Osteoblast (primary cell): ENCODE results near the gene ADRA2C. TPM values are rescaled to one million over a fixed set of nuclear protein-coding genes. Genes with fewer than 3 reads are reported as not detected.

ENCODE experiments used
- DNase-seq: peaks from one replicate; pipeline ENCODE4 v3.0.0; 2011; ENCODE audit warnings: low spot score, mixed read lengths; ENCODE audit not compliant: insufficient read length; ENCODE audit errors: missing footprints
- H2AFZ ChIP-seq: 2 replicates; pipeline ENCODE4 v1.6.0; 2011; ENCODE audit warnings: mild to moderate bottlenecking, low read length
- H3K27ac ChIP-seq: 2 replicates; pipeline ENCODE4 v1.5.1; 2011; ENCODE audit warnings: mild to moderate bottlenecking, low read depth, low read length, moderate library complexity
- H3K27me3 ChIP-seq: 2 replicates; pipeline ENCODE4 v1.6.0; 2012; ENCODE audit warnings: mild to moderate bottlenecking, control low read depth, inconsistent platforms, low read length, moderate library complexity; ENCODE audit not compliant: insufficient read depth
- H3K36me3 ChIP-seq: 2 replicates; pipeline ENCODE4 v1.5.1; 2011; ENCODE audit warnings: mild to moderate bottlenecking, low read length, control low read depth, moderate library complexity; ENCODE audit not compliant: insufficient read depth
- H3K4me1 ChIP-seq: 2 replicates; pipeline ENCODE4 v1.5.1; 2011; ENCODE audit warnings: mild to moderate bottlenecking, low read length, control low read depth, moderate library complexity; ENCODE audit not compliant: insufficient read depth
- H3K4me2 ChIP-seq: 2 replicates; pipeline ENCODE4 v1.6.0; 2011; ENCODE audit warnings: mild to moderate bottlenecking, low read length; ENCODE audit not compliant: insufficient read depth
- H3K4me3 ChIP-seq: fragments of 200-600 bp; sonication (generic); 3 replicates; pipeline ENCODE4 v1.5.1; 2012; ENCODE audit warnings: mild to moderate bottlenecking, low read length, inconsistent platforms; ENCODE audit not compliant: insufficient read depth
- H3K79me2 ChIP-seq: 2 replicates; pipeline ENCODE4 v1.6.0; 2012; ENCODE audit warnings: mild to moderate bottlenecking, low read length, control low read depth, inconsistent platforms; ENCODE audit not compliant: insufficient read depth
- H3K9me3 ChIP-seq: 2 replicates; pipeline ENCODE4 v1.5.1; 2011; ENCODE audit warnings: low read depth, low read length, control low read depth
- H4K20me1 ChIP-seq: 2 replicates; pipeline ENCODE4 v1.6.0; 2012; ENCODE audit warnings: mild to moderate bottlenecking, low read length, control low read depth; ENCODE audit not compliant: insufficient read depth
- CTCF ChIP-seq: IDR thresholded peaks from 2 replicates; pipeline ENCODE4 v1.5.1; 2011; ENCODE audit warnings: mild to moderate bottlenecking, low read depth, low read length, moderate library complexity; ENCODE audit errors: extremely low read depth
- total RNA-seq: library from RNA; depleted of rRNA; stranded (reverse); fragments of >200 nt; gene quantifications from 2 replicates; pipeline ENCODE4 v1.2.3, GENCODE V29; 2012

Gene ADRA2C
- total RNA-seq, 1 donor = 1.1 TPM

DNA sequence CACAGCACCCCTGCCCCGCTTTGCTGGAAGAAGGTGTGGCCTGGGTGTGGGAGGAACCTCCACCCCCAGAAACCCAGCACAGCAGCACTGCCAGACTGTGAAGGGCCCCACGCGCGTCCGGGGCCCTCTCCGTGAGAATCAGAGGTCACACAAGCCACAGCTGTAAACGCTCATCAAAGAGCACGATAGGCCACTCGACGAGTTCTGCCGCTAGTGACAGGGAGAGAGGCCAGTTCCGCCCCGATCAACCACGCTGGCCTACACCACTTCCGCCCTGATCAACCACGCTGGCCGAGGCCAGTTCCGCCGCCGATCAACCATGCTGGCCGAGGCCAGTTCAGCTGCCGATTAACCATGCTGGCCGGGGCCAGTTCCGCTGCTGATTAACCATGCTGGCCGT is 25.9 kb upstream of the ADRA2C start:
- no peaks in the 10 kb centered on the region for H4K20me1 ChIP-seq
- H3K27me3 ChIP-seq = peaks cover 31% of the 10 kb centered on the region
- no peak for TF ChIP-seq CTCF
- H3K36me3 ChIP-seq = no peaks in the 10 kb centered on the region
- no peaks in the 10 kb centered on the region for H3K4me1 ChIP-seq
- no peak overlapping the region for H3K27ac ChIP-seq
- no peak overlapping the region for H3K4me2 ChIP-seq
- no peak for DNase-seq
- peaks cover 10% of the 10 kb centered on the region for H3K9me3 ChIP-seq
- H3K79me2 ChIP-seq = no peaks in the 10 kb centered on the region
- no peak overlapping the region for H2AFZ ChIP-seq
- no peak overlapping the region for H3K4me3 ChIP-seq

GRCh38 chr4:3741217-3742011 is 24.8 kb upstream of the ADRA2C start:
- no peaks in the 10 kb centered on the region for H3K79me2 ChIP-seq
- H4K20me1 ChIP-seq = no peaks in the 10 kb centered on the region
- peaks cover 42% of the 10 kb centered on the region for H3K27me3 ChIP-seq
- H3K36me3 ChIP-seq = no peaks in the 10 kb centered on the region
- H3K4me1 ChIP-seq = no peaks in the 10 kb centered on the region
- DNase-seq = no peak
- no peak overlapping the region for H3K4me2 ChIP-seq
- no peak for TF ChIP-seq CTCF
- peaks cover 6% of the 10 kb centered on the region for H3K9me3 ChIP-seq
- no peak overlapping the region for H3K27ac ChIP-seq
- H3K4me3 ChIP-seq = no peak overlapping the region
- no peak overlapping the region for H2AFZ ChIP-seq

DNA sequence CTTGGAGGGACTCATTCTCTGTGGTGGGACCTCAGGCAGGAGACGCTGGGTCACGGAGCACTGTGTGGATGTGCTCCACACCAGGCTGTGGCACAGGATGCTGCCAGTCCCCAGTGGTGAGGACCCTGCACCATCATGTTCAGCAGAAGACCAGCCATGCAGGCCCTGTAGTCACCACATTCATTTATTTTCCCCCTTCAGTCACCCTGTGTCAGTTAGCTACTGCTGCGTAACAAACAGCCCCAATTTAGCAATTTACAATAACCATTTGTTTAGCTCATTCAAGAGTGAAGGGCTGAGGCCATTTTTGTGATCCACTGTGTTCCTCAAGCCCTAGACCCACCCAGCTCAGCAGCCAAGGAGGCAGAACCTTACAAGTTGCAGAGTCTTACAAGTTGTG is 23.6 kb upstream of the ADRA2C start:
- Histone ChIP-seq H3K4me3 (no peak overlapping the region), H3K4me2 (no peak overlapping the region), H3K27ac (no peak overlapping the region), H4K20me1 (no peaks in the 10 kb centered on the region), H3K79me2 (no peaks in the 10 kb centered on the region), H3K27me3 (peaks cover 43% of the 10 kb centered on the region), H3K36me3 (no peaks in the 10 kb centered on the region), H2AFZ (no peak overlapping the region), H3K4me1 (no peaks in the 10 kb centered on the region), H3K9me3 (peaks cover 6% of the 10 kb centered on the region)
- no peak for TF ChIP-seq CTCF
- no peak for DNase-seq

DNA sequence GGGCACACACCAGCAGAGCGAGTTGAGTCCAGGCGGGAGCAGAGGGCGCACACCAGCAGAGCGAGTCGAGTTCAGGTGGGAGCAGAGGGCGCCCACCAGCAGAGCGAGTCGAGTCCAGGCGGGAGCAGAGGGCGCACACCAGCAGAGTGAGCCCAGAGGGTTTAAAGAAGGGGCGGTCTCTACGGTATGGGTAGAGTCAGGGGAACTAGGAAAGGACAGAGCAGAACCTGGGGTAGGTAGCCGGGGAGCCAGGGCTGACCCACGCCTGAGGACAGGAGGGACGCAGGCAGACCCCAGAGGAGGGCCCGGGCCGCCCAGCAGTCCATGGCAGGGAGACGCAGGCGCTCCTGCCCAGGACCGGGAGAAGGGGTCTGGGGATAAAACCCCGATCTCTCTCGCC is 22.0 kb upstream of the ADRA2C start:
- Histone ChIP-seq H3K36me3 (no peaks in the 10 kb centered on the region), H3K4me1 (no peaks in the 10 kb centered on the region), H3K27me3 (peaks cover 56% of the 10 kb centered on the region), H3K79me2 (no peaks in the 10 kb centered on the region), H3K9me3 (peaks cover 6% of the 10 kb centered on the region), H2AFZ (no peak overlapping the region), H3K4me3 (no peak overlapping the region), H3K27ac (no peak overlapping the region), H3K4me2 (no peak overlapping the region), H4K20me1 (no peaks in the 10 kb centered on the region)
- no peak for DNase-seq
- no peak for TF ChIP-seq CTCF
